KMS-11 (cell line): Measurements from ENCODE around the gene NAPB.
A peak's percentile ranks its signal among the peaks of the same experiment; 100 is the strongest.

Experiments
- H2AFZ ChIP-seq: fragments of 200-600 bp; sonication (generic); 2 replicates; pipeline ENCODE4 v1.6.1; 2016; ENCODE audit warnings: antibody characterized with exemption, mixed run types, low read depth
- H3K27ac ChIP-seq: fragments of 200-600 bp; sonication (generic); 2 replicates; pipeline ENCODE4 v1.6.1; 2016; ENCODE audit warnings: mild to moderate bottlenecking, mixed run types
- H3K27me3 ChIP-seq: fragments of 200-600 bp; sonication (generic); 2 replicates; pipeline ENCODE4 v1.6.1; 2017; ENCODE audit warnings: mild to moderate bottlenecking, low read depth, mixed run types, moderate library complexity; ENCODE audit not compliant: insufficient read depth
- H3K36me3 ChIP-seq: fragments of 200-600 bp; sonication (generic); 2 replicates; pipeline ENCODE4 v1.6.1; 2017; ENCODE audit warnings: mild to moderate bottlenecking, mixed run types; ENCODE audit not compliant: insufficient read depth
- H3K4me1 ChIP-seq: fragments of 200-600 bp; sonication (generic); 2 replicates; pipeline ENCODE4 v1.6.1; 2016; ENCODE audit warnings: mild to moderate bottlenecking, low read depth, mixed run types; ENCODE audit not compliant: poor library complexity, severe bottlenecking
- H3K4me2 ChIP-seq: fragments of 200-600 bp; sonication (generic); 2 replicates; pipeline ENCODE4 v1.7.0; 2016; ENCODE audit warnings: mild to moderate bottlenecking, mixed run types
- H3K4me3 ChIP-seq: fragments of 200-600 bp; sonication (generic); IDR thresholded peaks from 2 replicates; pipeline ENCODE4 v1.6.1; 2017; ENCODE audit warnings: low read depth, low read length, mixed read lengths; ENCODE audit not compliant: insufficient read depth
- H3K79me2 ChIP-seq: fragments of 200-600 bp; sonication (generic); 2 replicates; pipeline ENCODE4 v1.6.1; 2016; ENCODE audit warnings: low read depth, mixed run types; ENCODE audit not compliant: insufficient read depth
- H3K9ac ChIP-seq: fragments of 200-600 bp; sonication (generic); 2 replicates; pipeline ENCODE4 v1.6.1; 2016; ENCODE audit warnings: mild to moderate bottlenecking, mixed run types
- H4K20me1 ChIP-seq: fragments of 200-600 bp; sonication (generic); 2 replicates; pipeline ENCODE4 v1.6.1; 2016; ENCODE audit warnings: mild to moderate bottlenecking, mixed run types; ENCODE audit not compliant: insufficient read depth
- TF ChIP-seq, protein P1 (sequence below): fragments of 200-600 bp; sonication (generic); conservative IDR thresholded peaks from 2 replicates; pipeline ENCODE4 v1.6.1; 2017; ENCODE audit warnings: low read depth, mild to moderate bottlenecking, antibody characterized with exemption, low read length, moderate library complexity, mixed read lengths

Gene NAPB

DNA sequence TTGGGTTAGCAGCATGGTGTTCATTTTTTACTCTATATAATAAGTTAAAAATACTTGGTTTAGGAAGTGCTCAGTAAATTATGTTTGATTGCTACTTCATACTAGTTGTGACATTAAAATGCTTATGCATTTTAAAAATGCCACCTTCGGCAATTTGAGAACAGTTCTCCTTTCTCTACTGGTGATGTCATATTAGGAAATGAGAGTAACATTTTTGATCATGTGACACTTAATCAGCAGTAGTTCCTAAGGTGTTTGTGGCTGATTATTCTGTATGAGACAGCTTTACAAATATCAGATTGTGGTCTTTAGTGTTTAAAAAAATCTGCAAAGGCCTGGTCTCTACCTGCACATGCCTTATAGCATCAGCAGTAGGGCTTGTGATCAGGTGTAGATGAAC is 54.9 kb downstream of the NAPB start:
- Histone ChIP-seq H3K4me3 (no peak overlapping the region), H3K79me2 (peaks cover 28% of the 10 kb centered on the region), H3K4me2 (peak overlapping the region; percentile 28), H3K36me3 (no peaks in the 10 kb centered on the region), H2AFZ (no peak overlapping the region), H3K4me1 (peaks cover 35% of the 10 kb centered on the region), H3K9ac (no peak overlapping the region), H3K27me3 (no peaks in the 10 kb centered on the region), H3K27ac (no peak overlapping the region; the same call in 1 of the 2 replicates), H4K20me1 (no peaks in the 10 kb centered on the region)
- TF ChIP-seq, protein P1, sequence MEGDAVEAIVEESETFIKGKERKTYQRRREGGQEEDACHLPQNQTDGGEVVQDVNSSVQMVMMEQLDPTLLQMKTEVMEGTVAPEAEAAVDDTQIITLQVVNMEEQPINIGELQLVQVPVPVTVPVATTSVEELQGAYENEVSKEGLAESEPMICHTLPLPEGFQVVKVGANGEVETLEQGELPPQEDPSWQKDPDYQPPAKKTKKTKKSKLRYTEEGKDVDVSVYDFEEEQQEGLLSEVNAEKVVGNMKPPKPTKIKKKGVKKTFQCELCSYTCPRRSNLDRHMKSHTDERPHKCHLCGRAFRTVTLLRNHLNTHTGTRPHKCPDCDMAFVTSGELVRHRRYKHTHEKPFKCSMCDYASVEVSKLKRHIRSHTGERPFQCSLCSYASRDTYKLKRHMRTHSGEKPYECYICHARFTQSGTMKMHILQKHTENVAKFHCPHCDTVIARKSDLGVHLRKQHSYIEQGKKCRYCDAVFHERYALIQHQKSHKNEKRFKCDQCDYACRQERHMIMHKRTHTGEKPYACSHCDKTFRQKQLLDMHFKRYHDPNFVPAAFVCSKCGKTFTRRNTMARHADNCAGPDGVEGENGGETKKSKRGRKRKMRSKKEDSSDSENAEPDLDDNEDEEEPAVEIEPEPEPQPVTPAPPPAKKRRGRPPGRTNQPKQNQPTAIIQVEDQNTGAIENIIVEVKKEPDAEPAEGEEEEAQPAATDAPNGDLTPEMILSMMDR: no peak

DNA sequence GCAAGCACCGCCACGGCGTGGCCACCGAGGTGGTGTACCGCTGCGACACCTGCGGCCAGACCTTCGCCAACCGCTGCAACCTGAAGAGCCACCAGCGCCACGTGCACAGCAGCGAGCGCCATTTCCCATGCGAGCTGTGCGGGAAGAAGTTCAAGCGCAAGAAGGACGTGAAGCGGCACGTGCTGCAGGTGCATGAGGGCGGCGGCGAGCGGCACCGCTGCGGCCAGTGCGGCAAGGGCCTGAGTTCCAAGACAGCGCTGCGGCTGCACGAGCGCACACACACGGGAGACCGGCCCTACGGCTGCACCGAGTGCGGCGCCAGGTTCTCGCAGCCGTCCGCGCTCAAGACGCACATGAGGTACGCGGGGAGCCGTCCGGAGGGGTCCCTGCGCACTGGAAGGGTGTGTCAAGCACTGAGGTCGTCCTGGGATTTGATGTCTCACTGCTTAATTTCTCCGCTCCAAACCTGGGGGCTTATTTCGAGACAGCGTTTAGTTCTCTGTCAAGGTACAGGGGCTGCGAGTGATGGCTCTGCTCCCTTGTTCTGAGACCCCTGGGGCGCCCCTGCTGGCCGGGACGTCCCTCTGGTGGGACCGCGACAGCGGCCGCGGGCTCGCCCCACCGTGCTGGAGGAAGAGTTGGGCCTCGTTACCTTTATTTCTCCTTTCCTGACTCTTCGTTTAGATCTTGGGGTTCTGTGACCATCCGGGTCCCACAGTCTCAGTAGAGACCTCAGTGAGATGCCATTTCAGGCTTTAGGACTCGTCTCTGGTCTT is 55.7 kb downstream of the NAPB start:
- TF ChIP-seq, protein P1: no peak
- H3K4me2 ChIP-seq: peak overlapping the region; percentile 28; the same call in 1 of the 2 replicates
- peaks cover 28% of the 10 kb centered on the region for H3K79me2 ChIP-seq
- no peak overlapping the region for H3K4me3 ChIP-seq
- H3K36me3 ChIP-seq: no peaks in the 10 kb centered on the region
- no peaks in the 10 kb centered on the region for H3K27me3 ChIP-seq
- peaks cover 41% of the 10 kb centered on the region for H3K4me1 ChIP-seq
- H3K9ac ChIP-seq: no peak overlapping the region
- H4K20me1 ChIP-seq: no peaks in the 10 kb centered on the region
- no peak overlapping the region for H2AFZ ChIP-seq
- H3K27ac ChIP-seq: no peak overlapping the region; the same call in 1 of the 2 replicates

DNA sequence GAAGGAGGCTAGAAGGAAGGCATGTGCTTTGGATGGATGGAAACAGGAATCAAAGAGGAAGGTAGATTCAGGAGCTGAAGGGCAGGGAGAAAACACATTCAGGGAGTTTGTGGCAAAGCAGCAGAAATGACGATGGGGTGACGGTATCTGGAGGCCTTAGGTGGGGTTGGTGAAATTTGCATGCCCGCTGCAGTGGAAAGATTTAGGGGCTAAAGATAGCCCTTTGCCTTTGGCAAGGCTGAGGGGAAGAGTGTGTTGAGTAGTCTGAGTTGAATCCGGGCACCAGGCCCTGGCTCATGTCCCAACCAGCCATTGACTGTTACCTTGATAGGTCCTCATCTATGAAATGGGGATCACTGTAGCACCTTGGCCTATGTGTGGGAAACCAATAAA is 58.0 kb downstream of the NAPB start:
- H3K79me2 ChIP-seq: peaks cover 23% of the 10 kb centered on the region
- H3K4me3 ChIP-seq: no peak overlapping the region

DNA sequence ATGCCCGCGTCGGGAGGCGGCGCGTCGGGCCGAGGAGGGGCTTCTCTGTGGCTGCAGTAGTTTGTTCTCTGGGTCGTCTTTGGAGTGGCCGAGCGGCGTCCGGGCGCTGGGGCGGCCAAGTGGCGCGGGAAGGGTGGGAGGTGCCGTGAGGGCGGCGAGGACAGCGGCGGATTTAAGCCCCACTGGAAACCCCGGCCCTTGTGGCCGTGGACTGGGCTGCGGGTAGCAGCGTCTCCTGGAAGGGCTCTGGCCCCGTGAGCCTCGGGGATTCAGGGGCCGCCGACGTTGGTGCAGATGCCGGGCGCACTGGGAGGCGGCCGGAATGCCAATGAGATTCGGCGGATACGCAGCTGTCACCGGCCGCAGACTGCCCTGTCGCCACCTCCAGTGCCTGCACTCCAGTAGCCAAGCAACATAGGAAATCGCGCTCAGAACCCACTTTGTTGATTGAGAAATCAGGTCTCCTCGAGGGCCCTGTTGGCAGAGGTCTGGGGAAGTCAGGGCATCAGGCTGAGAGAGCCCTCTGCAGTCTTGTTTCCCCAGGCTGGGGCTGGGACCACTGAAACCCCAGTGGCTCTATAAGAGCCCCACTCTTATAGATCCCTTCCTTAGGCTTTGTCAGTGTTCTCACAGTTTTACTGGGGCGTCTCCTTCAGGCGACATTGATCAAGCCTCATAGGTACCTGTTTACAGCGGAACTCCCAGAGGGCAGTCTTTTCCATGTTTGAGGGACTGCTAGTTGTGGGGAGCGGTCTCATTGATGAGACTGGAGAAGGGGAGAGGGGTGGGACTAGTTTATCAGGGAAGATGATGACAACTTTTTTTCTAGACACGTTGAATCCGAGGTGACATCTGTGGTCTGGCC is 58.7 kb downstream of the NAPB start:
- Histone ChIP-seq H3K79me2 (peaks cover 22% of the 10 kb centered on the region), H2AFZ (peak overlapping the region; percentile 18), H4K20me1 (no peaks in the 10 kb centered on the region), H3K27me3 (no peaks in the 10 kb centered on the region), H3K36me3 (no peaks in the 10 kb centered on the region), H3K9ac (peak overlapping the region; percentile 68; the same call in 1 of the 2 replicates), H3K4me3 (no peak overlapping the region), H3K4me1 (peaks cover 47% of the 10 kb centered on the region), H3K27ac (peak overlapping the region; percentile 24), H3K4me2 (peak overlapping the region; percentile 57)
- TF ChIP-seq, protein P1: no peak

More for the DNA sequence above, 58.0 kb downstream of the NAPB start:
- H3K36me3 ChIP-seq: no peaks in the 10 kb centered on the region
- no peaks in the 10 kb centered on the region for H4K20me1 ChIP-seq
- TF ChIP-seq, protein P1: no peak
- peak overlapping the region; percentile 68; the same call in 1 of the 2 replicates for H3K9ac ChIP-seq
- H3K27me3 ChIP-seq: no peaks in the 10 kb centered on the region
- H3K4me2 ChIP-seq: peak overlapping the region; percentile 57
- H3K4me1 ChIP-seq: peaks cover 50% of the 10 kb centered on the region
- no peak overlapping the region for H2AFZ ChIP-seq
- H3K27ac ChIP-seq: no peak overlapping the region
